ENCODE data around the gene NEK6. TPM values are rescaled to one million over a fixed set of nuclear protein-coding genes. Genes with fewer than 3 reads are reported as not detected.
A peak's percentile ranks its signal among the peaks of the same experiment; 100 is the strongest.

The NEK6 gene
- total and polyA plus RNA-seq, 2 experiments from 2014 or later = 14.3 to 27.0 TPM

DNA sequence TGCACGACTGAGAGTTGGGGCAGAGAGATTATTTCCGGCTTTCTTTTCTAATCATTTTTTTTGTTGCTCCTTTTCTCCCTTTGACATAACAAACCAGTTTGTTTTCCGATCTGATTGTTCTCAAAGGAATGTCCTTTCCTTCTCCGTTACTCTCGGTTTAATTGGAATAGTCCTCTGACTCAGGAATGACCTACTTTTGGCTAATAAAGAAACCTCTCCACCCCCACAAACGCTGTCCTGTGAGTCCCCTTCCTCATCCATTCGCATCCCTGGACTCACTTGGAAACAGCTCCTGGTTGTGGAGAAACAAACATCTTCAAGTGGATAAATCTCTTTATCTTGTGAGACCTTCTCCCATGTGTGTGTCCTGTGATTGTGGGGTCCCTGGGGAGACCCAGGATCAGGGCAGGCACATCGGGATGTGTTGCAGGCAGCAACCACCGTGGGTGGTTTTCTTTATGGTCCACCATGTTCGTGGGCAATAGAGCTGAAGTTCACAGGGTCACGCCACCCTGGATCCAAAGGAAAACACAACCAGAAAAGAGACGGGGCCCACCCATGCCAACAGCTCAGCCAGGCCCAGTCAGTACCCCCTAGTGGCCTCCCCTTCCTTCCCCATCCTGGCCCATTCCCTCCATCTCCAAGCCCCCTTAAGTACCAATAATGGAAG is 45.2 kb upstream of the NEK6 start:
- H3K27me3 ChIP-seq = no peaks in the 10 kb centered on the region
- H3K36me3 ChIP-seq = no peaks in the 10 kb centered on the region
- H3K4me1 ChIP-seq (ENCODE audit: low read depth) = no peaks in the 10 kb centered on the region
- H3K27ac ChIP-seq = no peak overlapping the region
- DNase-seq (ENCODE audit: low read depth in 1 of 2, low spot score in 1 of 2) = peak in 1 of 2 donors; percentile 50
- TF ChIP-seq, protein P1, sequence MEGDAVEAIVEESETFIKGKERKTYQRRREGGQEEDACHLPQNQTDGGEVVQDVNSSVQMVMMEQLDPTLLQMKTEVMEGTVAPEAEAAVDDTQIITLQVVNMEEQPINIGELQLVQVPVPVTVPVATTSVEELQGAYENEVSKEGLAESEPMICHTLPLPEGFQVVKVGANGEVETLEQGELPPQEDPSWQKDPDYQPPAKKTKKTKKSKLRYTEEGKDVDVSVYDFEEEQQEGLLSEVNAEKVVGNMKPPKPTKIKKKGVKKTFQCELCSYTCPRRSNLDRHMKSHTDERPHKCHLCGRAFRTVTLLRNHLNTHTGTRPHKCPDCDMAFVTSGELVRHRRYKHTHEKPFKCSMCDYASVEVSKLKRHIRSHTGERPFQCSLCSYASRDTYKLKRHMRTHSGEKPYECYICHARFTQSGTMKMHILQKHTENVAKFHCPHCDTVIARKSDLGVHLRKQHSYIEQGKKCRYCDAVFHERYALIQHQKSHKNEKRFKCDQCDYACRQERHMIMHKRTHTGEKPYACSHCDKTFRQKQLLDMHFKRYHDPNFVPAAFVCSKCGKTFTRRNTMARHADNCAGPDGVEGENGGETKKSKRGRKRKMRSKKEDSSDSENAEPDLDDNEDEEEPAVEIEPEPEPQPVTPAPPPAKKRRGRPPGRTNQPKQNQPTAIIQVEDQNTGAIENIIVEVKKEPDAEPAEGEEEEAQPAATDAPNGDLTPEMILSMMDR (IDR thresholded peaks at IDR 0.05; ENCODE audit: low read depth, low read length) = no peak
- no peaks in the 10 kb centered on the region for H3K9me3 ChIP-seq (ENCODE audit: low read depth)
- no peak overlapping the region for H3K4me3 ChIP-seq

DNA sequence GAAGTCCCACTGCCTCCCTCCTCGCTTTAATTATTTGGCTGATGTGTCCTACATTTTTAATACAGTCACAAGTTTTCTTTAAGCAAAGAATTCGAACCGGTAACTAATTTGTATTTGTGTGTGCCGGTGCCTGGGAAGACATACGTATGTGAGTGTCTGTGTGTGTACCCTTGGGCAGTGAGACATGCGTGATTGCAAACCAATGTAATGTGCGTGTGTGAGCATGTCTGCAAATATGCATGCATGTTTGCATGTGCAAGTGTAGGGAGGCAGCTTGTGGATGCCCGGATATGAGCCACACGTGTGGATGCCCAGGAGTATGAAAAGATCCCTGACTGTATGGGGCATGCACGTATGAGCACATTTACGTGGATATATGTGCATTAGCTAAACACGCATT is 44.4 kb upstream of the NEK6 start:
- Histone ChIP-seq H3K4me1 (ENCODE audit: low read depth) (no peaks in the 10 kb centered on the region), H3K36me3 (no peaks in the 10 kb centered on the region), H3K9me3 (ENCODE audit: low read depth) (no peaks in the 10 kb centered on the region), H3K27me3 (no peaks in the 10 kb centered on the region), H3K4me3 (no peak overlapping the region), H3K27ac (no peak overlapping the region)
- TF ChIP-seq, protein P1 (IDR thresholded peaks at IDR 0.05; ENCODE audit: low read depth, low read length) = no peak
- DNase-seq (ENCODE audit: low read depth in 1 of 2, low spot score in 1 of 2) = no peak

DNA sequence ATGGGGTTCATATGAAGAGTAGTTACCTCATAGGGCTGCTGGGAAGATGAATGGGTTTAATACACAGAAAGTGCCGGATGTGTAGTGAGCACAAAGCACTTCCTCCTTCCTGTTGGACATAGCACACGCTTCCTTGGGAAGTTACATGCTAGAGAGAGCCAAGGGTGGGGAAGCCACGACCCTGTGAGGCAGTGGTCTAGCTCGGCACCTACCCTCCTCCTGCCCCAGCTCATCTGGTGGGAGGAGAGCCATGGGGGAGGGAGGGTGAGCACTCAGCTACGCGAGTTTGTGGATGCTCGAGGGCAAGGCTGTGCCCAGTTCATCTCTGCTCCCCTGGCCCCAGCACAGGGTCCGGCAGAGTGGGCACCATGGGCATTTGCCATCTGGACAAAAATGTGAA is 43.6 kb upstream of the NEK6 start:
- H3K4me1 ChIP-seq (ENCODE audit: low read depth) = no peaks in the 10 kb centered on the region
- H3K4me3 ChIP-seq = no peak overlapping the region
- H3K27ac ChIP-seq = no peak overlapping the region
- H3K9me3 ChIP-seq (ENCODE audit: low read depth) = no peaks in the 10 kb centered on the region
- TF ChIP-seq, protein P1 (IDR thresholded peaks at IDR 0.05; ENCODE audit: low read depth, low read length) = no peak
- no peak for DNase-seq (ENCODE audit: low read depth in 1 of 2, low spot score in 1 of 2)
- no peaks in the 10 kb centered on the region for H3K27me3 ChIP-seq
- no peaks in the 10 kb centered on the region for H3K36me3 ChIP-seq

DNA sequence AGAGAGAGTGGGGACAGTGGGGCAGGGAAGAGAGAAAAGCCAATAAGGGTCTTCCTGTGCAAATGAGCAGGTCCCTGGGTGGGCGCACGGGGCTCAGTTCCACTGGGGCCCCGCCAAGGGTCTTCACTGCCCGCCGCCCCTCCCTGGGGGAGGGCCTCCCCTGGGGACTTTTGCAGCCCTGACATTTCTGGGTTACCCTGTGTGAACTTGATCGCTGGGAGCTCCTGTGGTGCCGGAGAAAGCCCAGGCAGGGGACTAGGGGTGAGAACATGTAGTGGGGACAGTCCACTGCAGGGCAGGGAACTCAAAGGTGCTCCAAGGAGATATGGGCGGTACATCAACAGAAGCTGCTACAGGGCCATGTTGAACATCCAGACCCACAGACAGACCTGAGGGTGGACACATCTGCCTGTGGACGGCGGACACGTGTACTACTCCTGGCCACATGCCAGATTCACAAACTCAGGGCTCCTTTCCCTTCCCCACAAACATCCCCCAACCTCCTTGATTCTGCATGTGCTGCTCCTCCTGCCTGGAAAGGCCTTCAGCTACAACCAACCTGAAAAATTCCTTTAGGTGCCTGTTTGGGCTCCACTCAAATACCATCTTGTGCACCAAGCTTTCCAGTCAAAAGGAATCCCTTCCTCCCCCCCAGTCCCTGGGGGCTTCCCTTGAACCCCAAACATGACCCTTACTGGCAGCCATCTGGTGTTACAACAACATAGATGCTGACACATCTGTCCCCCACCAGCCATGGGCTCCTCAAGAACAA is 43.0 kb upstream of the NEK6 start:
- TF ChIP-seq, protein P1 (IDR thresholded peaks at IDR 0.05; ENCODE audit: low read depth, low read length) = no peak
- no peak overlapping the region for H3K27ac ChIP-seq
- H3K27me3 ChIP-seq = no peaks in the 10 kb centered on the region
- no peaks in the 10 kb centered on the region for H3K36me3 ChIP-seq
- H3K4me3 ChIP-seq = no peak overlapping the region
- no peak for DNase-seq (ENCODE audit: low read depth in 1 of 2, low spot score in 1 of 2)
- no peaks in the 10 kb centered on the region for H3K9me3 ChIP-seq (ENCODE audit: low read depth)
- no peaks in the 10 kb centered on the region for H3K4me1 ChIP-seq (ENCODE audit: low read depth)

DNA sequence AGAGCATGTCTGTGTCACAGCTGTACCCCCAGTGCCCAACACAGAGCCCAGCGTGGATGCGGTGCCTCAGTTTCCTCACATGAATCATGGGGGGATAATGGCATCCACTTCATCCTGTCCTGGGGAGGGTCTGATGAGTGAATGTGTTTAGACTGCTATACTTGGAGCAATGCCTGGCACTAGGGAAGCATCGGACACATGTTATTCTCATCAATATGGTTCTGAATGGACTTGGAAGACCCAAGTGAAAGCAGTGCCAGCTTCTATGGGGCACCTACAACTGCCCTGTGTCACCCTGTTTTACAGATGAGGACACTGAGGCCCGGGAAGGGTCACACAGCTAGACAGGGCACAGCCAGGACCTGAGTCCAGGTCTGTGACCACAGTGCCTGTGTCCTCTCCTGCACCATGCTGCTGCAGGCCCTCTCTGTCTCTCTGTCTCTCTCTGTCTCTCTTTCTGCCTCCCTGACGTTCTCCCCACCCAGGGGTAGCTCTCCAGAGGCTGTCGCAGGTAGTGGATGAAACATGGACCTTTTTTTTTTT is 42.3 kb upstream of the NEK6 start:
- no peak overlapping the region for H3K4me3 ChIP-seq
- DNase-seq (ENCODE audit: low read depth in 1 of 2, low spot score in 1 of 2) = no peak

More for the DNA sequence above, 42.3 kb upstream of the NEK6 start:
- Histone ChIP-seq H3K27ac (no peak overlapping the region), H3K9me3 (ENCODE audit: low read depth) (no peaks in the 10 kb centered on the region), H3K4me1 (ENCODE audit: low read depth) (no peaks in the 10 kb centered on the region), H3K36me3 (no peaks in the 10 kb centered on the region), H3K27me3 (no peaks in the 10 kb centered on the region)
- TF ChIP-seq, protein P1 (IDR thresholded peaks at IDR 0.05; ENCODE audit: low read depth, low read length) = no peak
